Measurements from ENCODE around the gene ATP2C2. TPM values are rescaled to one million over a fixed set of nuclear protein-coding genes. Genes with fewer than 3 reads are reported as not detected.

ATP2C2 gene
- total RNA-seq, 4 donors from 2014 or later = 138 to 3,342 (median 155) TPM

DNA sequence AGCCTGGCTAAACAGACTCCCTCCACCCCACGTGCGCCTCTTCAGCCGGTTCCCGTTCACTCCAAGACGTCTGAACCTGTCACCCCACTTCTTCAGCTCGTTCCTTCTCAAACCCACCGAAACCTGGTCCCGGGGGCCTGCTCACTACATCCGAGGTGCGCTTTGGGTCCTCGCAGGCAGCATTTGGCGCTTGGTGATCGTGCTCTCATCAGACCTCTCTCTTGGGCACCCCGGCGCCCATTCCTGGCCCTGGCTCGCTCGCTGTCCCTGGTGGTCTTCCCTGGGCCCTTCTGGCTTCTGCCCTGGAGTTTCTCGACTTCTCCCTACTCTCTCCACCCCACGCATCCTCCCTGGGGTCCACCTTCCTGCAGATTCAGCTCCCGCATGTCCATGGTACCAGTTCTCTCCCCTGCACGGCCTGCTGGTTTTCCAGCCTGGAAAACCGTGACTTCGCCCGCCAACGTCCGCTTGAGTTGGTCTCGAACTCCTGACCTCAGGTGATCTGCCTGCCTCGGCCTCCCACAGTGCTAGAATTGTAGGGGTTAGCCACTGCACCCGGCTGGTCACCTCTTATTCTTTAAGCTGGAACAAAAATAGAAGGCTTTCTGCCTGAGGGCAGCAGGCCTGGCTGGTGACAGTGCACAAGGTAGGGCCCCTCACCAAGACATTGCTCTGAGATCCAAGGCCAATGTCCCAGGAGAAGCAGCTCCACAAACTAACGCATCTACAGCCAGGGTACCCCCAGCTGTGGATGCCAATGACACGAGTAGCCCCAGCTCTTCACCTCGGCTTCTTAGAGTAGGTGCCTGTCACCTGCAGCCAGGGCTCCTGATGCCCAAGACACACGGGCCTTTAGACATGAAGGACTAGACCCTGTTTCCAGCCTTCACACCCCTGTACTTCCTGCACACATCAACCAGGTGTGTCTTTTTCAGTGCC, 137.2 kb downstream of the ATP2C2 start:
- no peak for DNase-seq
- Histone ChIP-seq H3K36me3 (no peaks in the 10 kb centered on the region), H3K9me3 (no peaks in the 10 kb centered on the region), H3K27ac (peak overlapping the region; percentile 84 to 88 (median 86)), H3K4me1 (peaks cover 14 to 31% (median 21%) of the 10 kb centered on the region in 4 donors), H3K27me3 (no peaks in the 10 kb centered on the region), H3K4me3 (peak overlapping the region in 3 of 4 donors; percentile 56 to 77 (median 58))
- TF ChIP-seq POLR2A (IDR thresholded peaks at IDR 0.05) (no peak), POLR2AphosphoS5 (IDR thresholded peaks at IDR 0.05) (no peak), EP300 (IDR thresholded peaks at IDR 0.05; ENCODE audit: low read depth) (no peak)
- TF ChIP-seq, protein P1, sequence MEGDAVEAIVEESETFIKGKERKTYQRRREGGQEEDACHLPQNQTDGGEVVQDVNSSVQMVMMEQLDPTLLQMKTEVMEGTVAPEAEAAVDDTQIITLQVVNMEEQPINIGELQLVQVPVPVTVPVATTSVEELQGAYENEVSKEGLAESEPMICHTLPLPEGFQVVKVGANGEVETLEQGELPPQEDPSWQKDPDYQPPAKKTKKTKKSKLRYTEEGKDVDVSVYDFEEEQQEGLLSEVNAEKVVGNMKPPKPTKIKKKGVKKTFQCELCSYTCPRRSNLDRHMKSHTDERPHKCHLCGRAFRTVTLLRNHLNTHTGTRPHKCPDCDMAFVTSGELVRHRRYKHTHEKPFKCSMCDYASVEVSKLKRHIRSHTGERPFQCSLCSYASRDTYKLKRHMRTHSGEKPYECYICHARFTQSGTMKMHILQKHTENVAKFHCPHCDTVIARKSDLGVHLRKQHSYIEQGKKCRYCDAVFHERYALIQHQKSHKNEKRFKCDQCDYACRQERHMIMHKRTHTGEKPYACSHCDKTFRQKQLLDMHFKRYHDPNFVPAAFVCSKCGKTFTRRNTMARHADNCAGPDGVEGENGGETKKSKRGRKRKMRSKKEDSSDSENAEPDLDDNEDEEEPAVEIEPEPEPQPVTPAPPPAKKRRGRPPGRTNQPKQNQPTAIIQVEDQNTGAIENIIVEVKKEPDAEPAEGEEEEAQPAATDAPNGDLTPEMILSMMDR (IDR thresholded peaks at IDR 0.05) = no peak
- in situ Hi-C loops (cut with MboI; ENCODE audit: low pct_ligation_motif_present in 1 of 4, low pct_unique_long_range_greater_than_20kb in 1 of 4, low sequenced_read_pairs in 3 of 4) (loop anchor here in 2 of 4 donors (25.0 kb wide), 2 partner anchors 207 to 232 kb away; no protein-coding TSS in a partner anchor), intact Hi-C loops (cut with DNase I; ENCODE audit: low total_unique reads) (no loop called here)
- WGBS, 2 donors (ENCODE audit: low coverage in 1 of 2) = 67 to 90% methylated on average over 4 to 32 of the region's 33 CpGs

DNA sequence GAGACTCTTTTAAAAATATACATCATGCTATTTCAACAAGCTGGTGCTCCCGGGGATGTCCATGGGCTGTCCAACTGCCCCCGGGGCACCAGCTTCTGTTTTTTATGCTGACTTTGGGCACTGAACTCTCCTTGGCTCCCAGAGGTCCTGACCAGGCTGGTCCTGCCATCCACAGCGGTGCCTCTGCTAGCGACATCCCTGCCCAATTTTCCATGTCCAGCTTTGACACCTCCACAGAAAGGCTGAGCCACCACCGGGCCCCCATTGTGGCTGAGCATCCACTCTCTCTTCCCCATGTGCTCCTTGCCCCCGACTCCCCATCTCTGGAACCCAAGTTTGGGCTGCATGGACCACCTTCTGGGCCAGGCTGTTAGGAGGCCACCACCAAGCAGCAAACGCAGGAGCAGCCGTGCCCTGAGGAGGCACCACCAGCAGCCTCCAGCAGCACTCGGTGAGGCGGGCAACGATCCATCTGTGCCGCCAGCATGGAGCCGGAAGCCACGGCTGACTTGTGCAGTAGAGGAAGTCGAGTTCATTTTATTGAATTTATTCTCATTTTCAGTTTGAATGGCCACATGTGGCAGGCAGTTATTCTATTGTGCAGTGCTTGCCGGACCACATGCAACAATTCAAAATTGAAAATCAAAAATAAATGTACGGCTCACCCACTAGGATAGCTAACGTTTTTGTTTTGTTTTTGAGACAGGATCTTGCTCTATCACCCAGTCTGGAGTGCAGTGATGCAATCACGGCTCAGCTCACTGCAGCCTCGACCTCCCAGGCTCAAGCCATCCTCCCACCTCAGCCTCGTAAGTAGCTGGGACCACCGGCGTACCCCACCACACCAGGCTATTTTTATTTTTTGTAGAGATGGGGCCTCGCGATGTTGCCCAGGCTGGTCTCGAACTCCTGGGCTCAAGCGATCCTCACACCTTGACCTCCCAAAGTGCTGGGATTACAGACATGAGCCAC, 139.0 kb downstream of the ATP2C2 start:
- in situ Hi-C loops (cut with MboI; ENCODE audit: low pct_ligation_motif_present in 1 of 4, low pct_unique_long_range_greater_than_20kb in 1 of 4, low sequenced_read_pairs in 3 of 4) = loop anchor here in 2 of 4 donors (25.0 kb wide), 2 partner anchors 205 to 230 kb away; no protein-coding TSS in a partner anchor
- WGBS, 2 donors (ENCODE audit: low coverage in 1 of 2) = 68% methylated on average over 26 of the region's 27 CpGs; no CpG with 5 or more reads in 1 of the 2 donors

DNA sequence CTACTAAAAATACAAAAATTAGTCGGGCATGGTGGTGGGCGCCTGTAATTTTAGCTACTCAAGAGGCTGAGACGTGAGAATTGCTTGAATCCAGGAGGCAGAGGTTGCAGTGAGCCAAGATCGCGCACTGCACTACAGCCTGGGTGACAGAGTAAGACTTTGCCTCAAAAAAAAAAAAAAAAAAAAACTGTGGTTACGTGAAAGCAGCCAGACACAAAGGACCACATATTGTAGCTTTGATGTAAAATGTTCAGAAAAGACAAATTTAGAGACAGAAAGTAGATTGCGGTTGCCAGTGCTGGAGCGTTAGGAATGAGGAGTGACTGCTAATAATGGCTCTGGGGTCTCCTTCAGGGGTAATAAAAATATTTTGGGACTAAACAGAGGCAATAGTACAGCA, 140.2 kb downstream of the ATP2C2 start:
- Histone ChIP-seq H3K27me3 (no peaks in the 10 kb centered on the region), H3K27ac (no peak overlapping the region), H3K36me3 (no peaks in the 10 kb centered on the region), H3K4me3 (no peak overlapping the region), H3K4me1 (peaks cover 13 to 28% (median 21%) of the 10 kb centered on the region in 4 donors), H3K9me3 (no peaks in the 10 kb centered on the region)
- WGBS, 2 donors (ENCODE audit: low coverage in 1 of 2) = 83 to 92% methylated on average over 2 to 8 of the region's 8 CpGs
- no peak for TF ChIP-seq POLR2A (IDR thresholded peaks at IDR 0.05)
- no peak for DNase-seq
- intact Hi-C loops (cut with DNase I; ENCODE audit: low total_unique reads) (no loop called here), in situ Hi-C loops (cut with MboI; ENCODE audit: low pct_ligation_motif_present in 1 of 4, low pct_unique_long_range_greater_than_20kb in 1 of 4, low sequenced_read_pairs in 3 of 4) (loop anchor here in 2 of 4 donors (25.0 kb wide), 2 partner anchors 204 to 229 kb away; no protein-coding TSS in a partner anchor)

More for the DNA sequence above, 139.0 kb downstream of the ATP2C2 start:
- intact Hi-C loops (cut with DNase I; ENCODE audit: low total_unique reads) = no loop called here
- Histone ChIP-seq H3K4me1 (peaks cover 14 to 31% (median 21%) of the 10 kb centered on the region in 4 donors), H3K4me3 (no peak overlapping the region), H3K36me3 (no peaks in the 10 kb centered on the region), H3K27me3 (no peaks in the 10 kb centered on the region), H3K9me3 (no peaks in the 10 kb centered on the region), H3K27ac (no peak overlapping the region)
- DNase-seq = peak; percentile 35
- TF ChIP-seq POLR2AphosphoS5 (IDR thresholded peaks at IDR 0.05) (no peak), EP300 (IDR thresholded peaks at IDR 0.05; ENCODE audit: low read depth) (no peak)

DNA sequence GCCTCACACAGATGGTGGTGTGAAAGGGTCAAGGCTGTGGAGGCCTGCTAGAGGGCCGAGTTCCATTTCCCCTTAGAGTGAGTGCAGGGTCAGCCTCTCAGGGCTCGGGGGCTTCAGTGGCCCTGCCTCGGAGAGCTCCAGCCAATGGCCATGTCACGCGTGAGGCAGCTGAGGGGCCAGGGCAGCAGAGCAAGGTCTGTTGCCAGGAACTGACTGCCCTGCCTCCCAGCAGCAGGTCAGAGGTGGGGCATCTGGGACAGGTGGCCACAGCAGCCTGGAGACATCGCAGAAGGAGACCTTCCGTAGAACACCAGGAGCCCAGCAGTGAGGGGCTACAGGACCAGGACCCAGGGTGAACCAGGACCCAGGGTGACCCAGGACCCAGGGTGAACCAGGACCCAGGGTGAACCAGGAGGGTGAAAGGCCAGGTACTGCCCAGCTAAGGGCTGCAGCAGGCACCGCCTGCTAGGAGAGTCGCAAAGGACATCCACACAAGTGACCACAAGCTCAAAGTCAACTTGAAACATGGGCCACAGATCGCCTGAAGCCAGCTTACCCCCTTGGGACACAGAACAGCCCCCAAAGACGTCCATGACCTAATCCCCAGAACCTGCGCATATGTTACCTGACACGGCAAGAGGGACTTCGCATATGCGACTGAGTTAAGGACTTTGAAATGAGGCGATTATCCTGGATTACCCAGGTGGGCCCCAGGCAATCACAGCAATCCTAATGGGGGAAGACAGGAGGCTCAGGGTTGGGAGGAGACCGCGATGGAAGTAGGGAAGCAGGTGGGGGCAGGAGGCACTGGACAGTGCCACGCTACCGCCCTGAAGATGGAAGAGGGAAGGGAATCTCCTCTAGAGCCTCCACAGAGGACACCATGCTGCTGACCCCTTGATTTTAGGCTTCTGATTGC, 141.0 kb downstream of the ATP2C2 start:
- intact Hi-C loops (cut with DNase I; ENCODE audit: low total_unique reads) = no loop called here
- no peaks in the 10 kb centered on the region for H3K27me3 ChIP-seq
- no peak overlapping the region for H3K4me3 ChIP-seq
- TF ChIP-seq, protein P1 (IDR thresholded peaks at IDR 0.05) = no peak
- TF ChIP-seq EP300 (IDR thresholded peaks at IDR 0.05; ENCODE audit: low read depth) (no peak), POLR2AphosphoS5 (IDR thresholded peaks at IDR 0.05) (no peak), POLR2A (IDR thresholded peaks at IDR 0.05) (no peak)
- H3K4me1 ChIP-seq = peaks cover 8 to 23% (median 15%) of the 10 kb centered on the region in 4 donors
- H3K27ac ChIP-seq = no peak overlapping the region
- H3K9me3 ChIP-seq = no peaks in the 10 kb centered on the region
- DNase-seq = no peak
- 90% methylated on average over 19 of the region's 20 CpGs; no CpG with 5 or more reads in 1 of the 2 donors for WGBS, 2 donors (ENCODE audit: low coverage in 1 of 2)
- H3K36me3 ChIP-seq = no peaks in the 10 kb centered on the region
- in situ Hi-C loops (cut with MboI; ENCODE audit: low pct_ligation_motif_present in 1 of 4, low pct_unique_long_range_greater_than_20kb in 1 of 4, low sequenced_read_pairs in 3 of 4) = loop anchor here in 2 of 4 donors (25.0 kb wide), 2 partner anchors 203 to 228 kb away; no protein-coding TSS in a partner anchor
